NCI-H1417 (cell line): Measurements from ENCODE around the gene CGB7.

ENCODE experiments used
- DNase-seq, 3 experiments: peaks; one replicate each; lab custom pipeline; 2025; lab: John Stamatoyannopoulos, UW

Gene CGB7

GRCh38 chr19:49057636-49058234 is at the start of gene CGB7:
TSS of gene CGB7 (minus strand) at chr19:49057749. CDS start at chr19:49055375, 2,374 bp downstream.
- peak in 2 of 3 experiments; percentile 28 to 61 for DNase-seq

- peak; percentile 11 to 53 (median 50) for DNase-seq
Measured at GRCh38 chr19:49106648-49107135, 49.1 kb upstream of the CGB7 start.

DNA sequence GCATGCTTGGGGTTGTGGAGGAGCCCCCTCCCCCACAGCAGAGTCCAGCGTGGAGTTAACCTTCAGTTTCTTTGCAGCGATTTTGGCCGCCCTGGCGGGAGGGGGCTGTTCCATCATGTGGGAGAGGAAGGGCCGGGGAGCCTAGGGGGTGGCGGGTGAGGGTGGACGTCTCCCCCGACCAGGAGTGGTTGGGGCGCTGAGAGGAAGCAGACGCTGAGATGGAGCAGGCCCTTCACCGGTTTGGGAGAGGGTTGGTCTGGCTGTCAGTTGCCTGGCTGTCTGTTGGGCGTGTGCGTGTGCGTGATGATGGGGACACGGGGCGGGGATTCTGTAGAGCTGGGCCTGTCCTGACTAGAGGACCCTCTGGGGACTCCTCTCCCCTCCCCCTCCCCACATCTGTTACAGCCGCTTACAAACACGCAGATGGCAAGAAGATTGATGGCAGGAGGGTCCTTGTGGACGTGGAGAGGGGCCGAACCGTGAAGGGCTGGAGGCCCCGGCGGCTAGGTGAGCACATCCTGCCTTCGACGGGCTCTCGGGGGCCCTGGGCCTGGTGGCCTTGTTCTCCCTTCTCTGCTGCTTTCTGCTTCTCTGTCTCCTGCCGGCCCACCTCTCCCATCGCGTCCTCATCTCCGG is 46.8 kb upstream of the CGB7 start:
- DNase-seq, result peak in 1 of 3 experiments; percentile 23

DNA sequence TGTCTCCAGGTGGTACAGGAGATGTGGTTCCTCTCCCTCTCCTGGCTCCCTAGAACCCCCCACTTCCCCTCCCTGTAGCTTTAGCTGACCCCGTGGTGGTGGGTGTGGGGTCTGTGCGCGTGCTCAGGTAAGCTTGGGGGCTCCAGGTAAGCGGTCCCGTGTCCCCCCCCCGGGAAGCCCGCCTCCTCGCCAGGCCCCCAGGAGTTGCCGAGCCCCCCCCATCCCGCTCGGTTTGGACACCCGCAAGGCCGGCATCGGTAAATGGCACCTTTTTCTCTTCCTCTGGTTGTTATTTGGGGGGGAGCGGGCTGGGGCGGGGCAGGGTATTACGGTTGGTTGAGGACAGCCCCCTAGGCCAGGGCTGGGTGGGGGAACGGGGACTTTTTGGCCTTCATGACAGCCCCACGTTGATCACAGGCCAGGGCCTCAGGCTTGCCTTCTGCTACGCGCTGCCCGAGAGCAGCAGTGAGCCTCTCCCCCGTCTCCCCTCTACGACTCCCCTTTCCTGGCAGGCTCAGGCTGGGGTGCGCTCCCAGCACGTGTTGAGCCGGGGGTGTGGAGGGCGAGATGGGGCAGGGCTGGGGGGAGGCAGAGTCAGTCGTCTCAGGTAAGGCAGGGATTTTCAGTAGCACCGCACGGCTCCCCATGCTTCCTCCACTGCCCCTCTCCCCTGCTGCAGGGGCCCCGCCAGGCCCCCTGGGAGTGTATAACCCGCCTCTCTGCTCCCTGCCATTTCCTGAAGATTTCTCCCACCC is 46.0 kb upstream of the CGB7 start:
- no peak for DNase-seq

GRCh38 chr19:49102303-49102702 is 44.8 kb upstream of the CGB7 start:
- no peak for DNase-seq

DNA sequence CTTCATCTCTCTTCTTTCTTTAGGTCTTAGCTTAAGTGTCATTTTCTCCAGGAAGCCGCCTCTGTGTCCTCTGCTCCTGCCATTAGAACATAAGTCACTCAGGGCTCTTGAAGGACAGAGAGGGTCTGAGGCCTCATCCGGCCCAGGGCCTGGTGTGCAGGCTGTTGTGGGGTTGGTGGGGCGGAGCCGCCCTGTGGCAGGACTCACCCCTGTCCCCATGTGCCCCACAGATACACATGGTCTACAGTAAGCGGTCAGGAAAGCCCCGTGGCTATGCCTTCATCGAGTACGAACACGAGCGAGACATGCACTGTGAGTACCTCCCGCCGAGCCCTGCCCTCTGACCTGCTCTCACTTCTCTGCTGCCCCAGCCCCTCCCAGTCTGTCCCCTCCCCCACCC is 43.6 kb upstream of the CGB7 start:
- no peak for DNase-seq

GRCh38 chr19:49098795-49099194 is 41.2 kb upstream of the CGB7 start:
- DNase-seq, result no peak

DNA sequence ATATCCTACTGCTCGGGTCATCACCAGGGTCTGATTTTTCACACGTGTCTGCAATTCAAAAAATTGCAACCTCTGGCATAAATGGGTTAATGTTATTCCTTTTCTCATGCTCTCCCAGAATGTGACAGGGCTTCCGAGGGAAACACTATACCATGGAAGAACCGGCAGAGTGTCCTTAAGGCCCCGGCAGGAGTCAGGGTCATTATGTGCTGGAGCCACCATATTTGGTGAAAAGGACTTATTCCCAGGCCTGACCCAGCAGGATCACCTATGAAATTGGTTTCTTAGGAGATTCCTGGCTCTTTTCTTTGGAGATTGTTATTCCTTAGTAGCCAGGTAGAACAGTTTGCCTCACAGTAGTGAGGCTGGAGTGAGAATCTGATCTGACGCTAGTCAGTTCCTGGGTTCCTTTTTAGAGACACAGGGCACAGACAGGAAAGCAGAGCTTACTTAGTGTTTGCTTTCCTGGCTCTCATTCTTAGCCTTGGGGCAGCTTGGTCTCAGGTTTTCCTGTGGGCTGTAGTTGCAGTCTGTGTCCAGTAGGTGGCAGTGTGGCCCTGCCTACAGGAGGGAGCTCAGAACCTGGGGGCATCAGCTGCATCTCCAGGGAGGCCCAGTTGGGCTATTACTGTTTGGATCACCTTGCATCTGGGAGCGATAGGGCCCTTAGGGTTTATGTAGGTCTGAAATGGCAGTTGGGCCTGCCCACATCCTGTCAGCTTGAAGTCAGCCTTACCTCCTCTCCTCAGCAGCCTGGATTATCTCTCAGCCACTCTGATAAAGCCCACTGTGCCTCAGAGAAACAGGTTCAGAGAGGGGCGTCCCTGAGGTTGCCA is 40.1 kb upstream of the CGB7 start:
- peak; percentile 57 to 80 (median 75) for DNase-seq

GRCh38 chr19:49094505-49095482 is 37.2 kb upstream of the CGB7 start:
- DNase-seq, result no peak

DNA sequence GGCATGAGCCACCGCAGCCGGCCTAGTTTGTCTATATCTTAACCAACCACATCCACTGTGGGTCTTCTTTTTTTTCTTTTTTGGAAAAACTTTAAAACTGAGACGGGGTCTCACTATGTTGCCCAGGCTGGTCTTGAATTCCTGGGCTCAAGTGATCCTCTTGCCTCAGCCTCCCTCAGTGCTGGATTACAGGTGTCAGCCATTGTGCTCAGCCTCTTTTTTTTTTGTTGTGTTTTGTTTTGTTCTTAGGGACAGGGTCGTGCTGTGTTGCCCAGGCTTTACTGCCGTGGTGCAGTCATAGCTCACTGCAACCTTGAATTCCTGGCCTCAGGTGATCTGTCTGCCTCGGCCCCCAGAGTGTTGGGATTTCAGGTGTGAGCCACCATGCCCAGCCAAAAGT is 35.1 kb upstream of the CGB7 start:
- DNase-seq, result no peak

DNA sequence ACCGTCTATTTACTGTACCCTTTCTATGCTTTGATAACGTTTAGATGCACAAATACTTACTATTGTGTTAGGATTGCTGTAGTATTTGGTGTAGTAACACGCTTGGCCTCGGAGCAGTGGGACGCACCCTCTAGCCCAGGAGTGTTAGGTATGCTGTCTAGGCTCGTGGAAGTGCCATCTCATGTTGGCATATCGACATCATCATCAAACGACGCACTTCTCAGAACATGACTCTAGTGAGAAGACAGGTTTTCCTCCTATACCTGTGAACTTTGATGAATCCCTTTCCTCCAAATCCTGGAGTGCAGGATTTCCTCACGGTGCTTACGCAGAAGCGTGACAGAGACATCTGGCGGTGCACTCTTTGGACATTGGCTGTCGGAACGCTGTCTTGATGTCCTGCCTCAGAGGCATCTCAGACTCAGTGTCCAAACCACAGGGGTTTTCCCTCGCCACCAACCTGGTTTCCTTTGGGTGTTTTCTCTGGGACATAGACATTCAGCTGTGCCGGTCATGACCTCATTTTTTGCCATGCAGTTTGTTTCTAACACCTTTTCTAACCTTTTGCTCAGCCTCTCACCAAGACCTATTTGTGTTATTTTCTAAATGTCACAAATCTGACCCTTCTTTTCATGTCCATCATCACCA is 34.0 kb upstream of the CGB7 start:
- no peak for DNase-seq

- DNase-seq, result no peak
Measured at GRCh38 chr19:49086296-49086695, 28.7 kb upstream of the CGB7 start.

DNA sequence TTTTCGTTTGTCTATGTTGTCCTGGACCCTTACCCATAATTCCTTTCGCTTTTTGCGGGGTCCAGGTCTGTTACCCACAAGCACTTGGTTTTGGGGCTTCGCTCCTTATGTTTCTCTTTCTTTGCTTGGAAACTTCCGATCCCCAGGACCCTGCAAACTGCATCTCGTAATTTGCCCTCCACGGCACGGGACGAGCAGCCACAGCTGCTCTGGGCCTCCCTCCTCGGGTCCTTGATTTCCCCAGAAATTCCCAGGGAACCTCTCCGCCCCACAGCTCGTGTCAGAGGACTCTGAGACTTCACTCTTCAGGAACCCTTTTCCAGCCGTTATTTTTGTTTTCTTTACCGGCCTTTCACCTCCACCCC is 28.3 kb upstream of the CGB7 start:
- no peak for DNase-seq

GRCh38 chr19:49085020-49085867 is 27.7 kb upstream of the CGB7 start, which contains the start of gene SNRNP70:
TSS of gene SNRNP70 (plus strand) at chr19:49085451. CDS start at chr19:49086415, 964 bp downstream.
- peak; percentile 99 to 100 (median 99) for DNase-seq

DNA sequence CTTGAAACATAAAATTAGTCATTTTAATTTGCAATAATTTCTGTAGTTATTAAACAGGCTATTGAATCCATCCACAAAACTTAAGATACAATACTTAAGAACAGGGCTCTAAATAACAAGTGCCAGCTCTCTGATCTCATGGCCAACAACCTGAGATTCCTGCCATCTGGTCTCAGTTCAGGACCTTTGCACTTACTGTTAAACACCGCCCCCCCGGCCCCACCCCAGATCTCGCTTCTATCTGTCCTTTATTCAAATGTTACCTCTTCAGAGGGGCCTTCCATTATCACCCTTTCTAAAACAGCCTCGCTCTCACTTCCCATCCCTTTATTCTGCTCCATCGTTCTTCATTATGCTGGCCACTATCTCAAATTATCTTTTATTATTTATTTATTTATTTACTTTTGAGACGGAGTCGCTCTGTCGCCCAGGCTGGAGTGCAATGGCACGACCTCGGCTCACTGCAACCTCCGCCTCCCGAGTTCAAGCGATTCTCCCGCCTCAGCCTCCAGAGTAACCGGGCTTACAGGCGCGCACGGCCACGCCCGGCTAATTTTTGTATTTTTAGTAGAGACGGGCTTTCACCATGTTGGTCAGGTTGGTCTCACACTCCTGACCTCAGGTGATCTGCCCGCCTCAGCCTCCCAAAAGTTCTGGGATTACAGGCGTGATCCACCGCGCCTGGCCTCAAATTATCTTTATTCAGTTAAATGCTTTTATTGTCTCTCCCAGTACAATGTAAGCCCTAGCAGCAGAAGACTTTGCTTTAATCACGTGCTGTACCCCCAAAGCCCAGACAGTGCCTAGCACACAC is 26.9 kb upstream of the CGB7 start:
- no peak for DNase-seq

DNA sequence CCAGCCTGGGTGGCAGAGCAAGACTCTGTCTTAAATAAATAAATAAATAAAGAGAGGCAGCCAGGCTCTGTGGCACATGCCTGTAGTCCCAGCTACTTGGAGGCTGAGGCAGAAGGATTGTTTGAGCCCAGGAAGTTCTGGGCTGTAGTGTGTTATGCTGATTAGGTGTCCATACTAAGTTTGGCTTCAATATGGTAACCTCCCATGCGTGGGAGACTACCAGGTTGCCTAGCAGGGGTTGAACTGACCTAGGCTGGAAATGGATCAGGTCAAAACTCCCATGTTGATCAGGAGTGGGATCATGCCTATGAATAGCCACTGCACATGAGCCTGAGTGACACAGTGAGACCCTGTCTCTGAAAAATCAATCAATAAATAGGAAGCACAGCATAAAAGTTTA is 23.7 kb upstream of the CGB7 start:
- no peak for DNase-seq

DNA sequence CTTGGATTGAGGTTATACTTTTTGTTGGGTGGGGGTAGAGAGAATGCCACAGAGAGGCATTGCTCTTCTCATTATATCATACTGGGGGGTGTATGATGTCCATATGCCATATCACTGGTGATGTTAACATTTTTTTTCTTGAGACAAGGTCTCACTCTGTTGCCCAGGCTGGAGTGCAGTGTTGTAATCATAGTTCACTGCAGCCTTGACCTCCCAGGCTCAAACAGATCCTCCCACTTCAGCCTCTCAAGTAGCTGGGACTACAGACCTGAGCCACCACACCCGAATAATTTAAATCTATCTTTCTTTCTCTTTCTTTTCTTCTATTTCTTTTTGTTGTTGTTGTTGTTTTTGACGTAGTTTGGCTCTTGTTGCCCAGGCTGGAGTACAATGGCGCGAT is 22.8 kb upstream of the CGB7 start:
- no peak for DNase-seq

DNA sequence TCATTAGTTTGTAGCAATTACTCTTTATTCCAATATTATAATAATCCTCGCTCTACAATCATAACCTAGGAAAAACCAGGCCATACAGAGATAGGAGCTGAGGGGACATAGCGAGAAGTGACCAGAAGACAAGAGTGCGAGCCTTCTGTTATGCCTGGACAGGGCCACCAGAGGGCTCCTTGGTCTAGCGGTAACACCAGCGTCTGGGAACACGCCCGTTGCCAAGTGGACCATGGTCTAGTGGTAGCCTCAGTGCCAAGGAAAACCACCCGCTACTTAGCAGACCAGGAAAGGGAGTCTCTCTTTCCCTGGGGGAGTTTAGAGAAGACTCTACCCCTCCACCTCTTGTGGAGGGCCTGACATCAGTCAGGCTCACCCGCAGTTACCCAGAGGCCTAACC is 17.3 kb upstream of the CGB7 start:
- DNase-seq, result peak; percentile 37 to 63 (median 59)
